ENCODE measurements around the gene PLEKHA7. TPM values are rescaled to one million over a fixed set of nuclear protein-coding genes. Genes with fewer than 3 reads are reported as not detected.

PLEKHA7 gene
- total RNA-seq, 1 experiment from 2014 or later, result 18.4 TPM

DNA sequence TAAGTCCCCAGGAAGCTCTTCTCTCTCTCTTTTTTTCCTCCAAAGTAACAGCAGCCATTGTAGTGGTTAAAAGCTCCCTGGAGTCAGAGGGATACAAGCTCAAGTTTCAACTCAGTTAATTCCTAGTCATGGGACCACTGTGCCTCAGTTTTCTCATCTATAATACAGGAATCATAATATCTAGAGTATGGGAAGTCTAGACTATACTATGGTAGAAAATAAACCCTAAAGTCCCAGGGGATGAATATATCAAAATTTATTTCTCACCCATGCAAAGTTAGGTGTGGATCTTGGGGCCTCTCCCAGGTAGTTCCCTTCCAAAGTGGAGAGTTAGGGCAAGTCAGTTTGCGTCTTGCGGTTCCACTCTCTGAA is 242.1 kb downstream of the PLEKHA7 start:
- TF ChIP-seq CTCF (conservative IDR thresholded peaks at IDR 0.05; ENCODE audit: low read depth, low read length) (no peak), EZH2 (IDR thresholded peaks at IDR 0.05; ENCODE audit: low read length, unreplicated experiment) (no peak), EZH2phosphoT487 (IDR thresholded peaks at IDR 0.05; ENCODE audit: borderline replicate concordance, low read length) (no peak)
- POLR2A ChIA-PET (ENCODE audit: unreplicated experiment), result no interaction called here
- Histone ChIP-seq H2AFZ (ENCODE audit: low read length) (no peak overlapping the region), H3K9ac (ENCODE audit: low read length) (no peak overlapping the region), H3K4me1 (ENCODE audit: insufficient read depth, low read length) (no peaks in the 10 kb centered on the region), H3K9me2 (replicated peaks; ENCODE audit: low read length) (no peaks in the 10 kb centered on the region), H4K20me1 (ENCODE audit: low read length) (no peaks in the 10 kb centered on the region), H3K9me3 (ENCODE audit: low read length) (no peaks in the 10 kb centered on the region), H3K79me2 (ENCODE audit: low read length) (no peaks in the 10 kb centered on the region), H3K27me3 (ENCODE audit: low read length) (no peaks in the 10 kb centered on the region), H3F3A (ENCODE audit: low read length, unreplicated experiment) (no peaks in the 10 kb centered on the region), H3K4me3 (ENCODE audit: low read length) (no peak overlapping the region), H3K36me3 (ENCODE audit: low read depth, low read length) (no peaks in the 10 kb centered on the region), H3K4me2 (ENCODE audit: low read length) (no peak overlapping the region), H3K27ac (ENCODE audit: low read length) (no peak overlapping the region)
- BruUV-seq (replicated peaks), result no TSS peak
- intact Hi-C loops (cut with micrococcal nuclease), result no loop called here
- ATAC-seq (no peak), DNase-seq (no peak)
- CTCF ChIA-PET, result no interaction called here

DNA sequence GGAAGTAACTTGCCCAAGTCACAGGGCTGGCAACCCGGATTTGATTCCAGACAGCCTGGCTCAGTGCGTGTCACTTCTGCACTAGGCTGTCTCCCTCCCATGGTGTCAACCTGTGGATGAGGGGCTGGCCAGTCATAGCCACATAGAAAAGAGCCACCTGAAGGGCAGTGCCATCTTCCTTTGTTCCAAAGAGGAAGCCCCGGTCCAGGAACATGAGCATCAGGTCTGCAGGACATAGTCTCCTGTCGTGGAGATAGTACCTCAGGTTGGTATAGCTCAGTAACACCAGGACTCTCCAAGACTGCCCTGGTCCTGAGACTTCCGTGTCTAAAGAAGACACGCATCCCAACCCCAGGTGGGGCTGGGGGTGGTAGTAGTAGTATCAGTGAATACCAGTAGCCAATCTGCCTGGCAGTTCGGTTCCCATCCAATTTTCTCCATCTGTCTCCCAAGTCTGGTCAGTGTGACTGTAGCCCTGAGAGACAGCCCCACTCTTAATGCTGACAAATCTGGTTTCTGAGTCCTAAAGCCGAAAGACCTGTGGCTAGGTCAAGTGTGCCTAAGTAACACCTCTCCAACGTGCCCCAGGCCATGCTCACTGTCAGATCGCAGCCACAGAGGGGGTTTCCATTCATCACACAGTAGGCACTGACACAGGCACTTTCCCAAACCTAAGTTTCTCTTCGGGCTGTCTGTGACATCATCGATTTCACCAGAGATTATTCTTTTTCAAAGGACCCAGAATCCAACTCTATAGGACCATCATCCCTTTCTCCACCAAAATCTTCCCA is 242.7 kb downstream of the PLEKHA7 start:
- no peak for TF ChIP-seq EZH2 (IDR thresholded peaks at IDR 0.05; ENCODE audit: low read length, unreplicated experiment)
- ChIA-PET CTCF (no interaction called here), POLR2A (ENCODE audit: unreplicated experiment) (no interaction called here)
- no peak overlapping the region for H3K9ac ChIP-seq (ENCODE audit: low read length)
- no peaks in the 10 kb centered on the region for H3K4me1 ChIP-seq (ENCODE audit: insufficient read depth, low read length)
- no peaks in the 10 kb centered on the region for H3F3A ChIP-seq (ENCODE audit: low read length, unreplicated experiment)
- no peak overlapping the region for H3K27ac ChIP-seq (ENCODE audit: low read length)
- no peak overlapping the region for H2AFZ ChIP-seq (ENCODE audit: low read length)
- ATAC-seq (no peak), DNase-seq (no peak)
- BruUV-seq (replicated peaks), result no TSS peak
- no peaks in the 10 kb centered on the region for H3K9me3 ChIP-seq (ENCODE audit: low read length)
- H3K4me2 ChIP-seq (ENCODE audit: low read length), result no peak overlapping the region
- no peaks in the 10 kb centered on the region for H3K36me3 ChIP-seq (ENCODE audit: low read depth, low read length)
- no peak overlapping the region for H3K4me3 ChIP-seq (ENCODE audit: low read length)
- H4K20me1 ChIP-seq (ENCODE audit: low read length), result no peaks in the 10 kb centered on the region
- no peaks in the 10 kb centered on the region for H3K9me2 ChIP-seq (replicated peaks; ENCODE audit: low read length)
- H3K79me2 ChIP-seq (ENCODE audit: low read length), result no peaks in the 10 kb centered on the region
- intact Hi-C loops (cut with micrococcal nuclease), result no loop called here
- H3K27me3 ChIP-seq (ENCODE audit: low read length), result no peaks in the 10 kb centered on the region

DNA sequence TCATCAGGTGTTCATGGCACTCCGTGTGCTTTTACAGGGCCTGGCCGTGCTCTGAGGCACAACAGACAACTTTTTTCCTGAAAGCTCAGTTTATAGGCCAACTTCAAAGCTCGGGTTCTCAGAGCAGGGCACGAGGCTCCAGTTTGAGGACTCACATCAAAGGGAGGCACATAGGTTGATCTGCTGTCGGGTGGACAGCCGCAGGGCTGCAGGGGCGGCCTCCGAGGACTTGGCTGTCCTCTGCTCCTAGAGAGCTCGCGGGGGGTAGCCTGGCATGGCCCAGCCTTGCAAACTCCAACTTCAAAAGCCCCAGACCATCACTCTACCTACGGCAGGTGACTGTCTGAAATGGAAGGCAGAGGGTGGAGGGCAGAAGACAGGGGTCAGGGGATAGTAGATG is 244.2 kb downstream of the PLEKHA7 start:
- no peak for TF ChIP-seq EZH2 (IDR thresholded peaks at IDR 0.05; ENCODE audit: low read length, unreplicated experiment)
- TF ChIP-seq CTCF (conservative IDR thresholded peaks at IDR 0.05; ENCODE audit: low read depth, low read length), result no peak
- TF ChIP-seq EZH2phosphoT487 (IDR thresholded peaks at IDR 0.05; ENCODE audit: borderline replicate concordance, low read length), result no peak
- Histone ChIP-seq H3K4me1 (ENCODE audit: insufficient read depth, low read length) (no peaks in the 10 kb centered on the region), H3K4me2 (ENCODE audit: low read length) (no peak overlapping the region), H2AFZ (ENCODE audit: low read length) (no peak overlapping the region), H4K20me1 (ENCODE audit: low read length) (no peaks in the 10 kb centered on the region), H3K9ac (ENCODE audit: low read length) (no peak overlapping the region), H3K79me2 (ENCODE audit: low read length) (no peaks in the 10 kb centered on the region), H3K36me3 (ENCODE audit: low read depth, low read length) (no peaks in the 10 kb centered on the region), H3K27ac (ENCODE audit: low read length) (no peak overlapping the region), H3K4me3 (ENCODE audit: low read length) (no peak overlapping the region), H3K27me3 (ENCODE audit: low read length) (no peaks in the 10 kb centered on the region), H3F3A (ENCODE audit: low read length, unreplicated experiment) (no peaks in the 10 kb centered on the region), H3K9me3 (ENCODE audit: low read length) (no peaks in the 10 kb centered on the region), H3K9me2 (replicated peaks; ENCODE audit: low read length) (no peaks in the 10 kb centered on the region)
- BruUV-seq (replicated peaks), result no TSS peak
- no peak for ATAC-seq
- no peak for DNase-seq
- ChIA-PET CTCF (no interaction called here), POLR2A (ENCODE audit: unreplicated experiment) (no interaction called here)
- intact Hi-C loops (cut with micrococcal nuclease), result no loop called here

All from PC-3 (cell line).